GM21515 (cell line): ENCODE results near the gene FGF1.
A peak's percentile ranks its signal among the peaks of the same experiment; 100 is the strongest.

ENCODE experiments used
- ATAC-seq: cut with Tn5 transposase; IDR thresholded peaks from one replicate; pipeline ENCODE4 v1.9.1; 2021; ENCODE audit not compliant: unreplicated experiment

Gene FGF1

DNA sequence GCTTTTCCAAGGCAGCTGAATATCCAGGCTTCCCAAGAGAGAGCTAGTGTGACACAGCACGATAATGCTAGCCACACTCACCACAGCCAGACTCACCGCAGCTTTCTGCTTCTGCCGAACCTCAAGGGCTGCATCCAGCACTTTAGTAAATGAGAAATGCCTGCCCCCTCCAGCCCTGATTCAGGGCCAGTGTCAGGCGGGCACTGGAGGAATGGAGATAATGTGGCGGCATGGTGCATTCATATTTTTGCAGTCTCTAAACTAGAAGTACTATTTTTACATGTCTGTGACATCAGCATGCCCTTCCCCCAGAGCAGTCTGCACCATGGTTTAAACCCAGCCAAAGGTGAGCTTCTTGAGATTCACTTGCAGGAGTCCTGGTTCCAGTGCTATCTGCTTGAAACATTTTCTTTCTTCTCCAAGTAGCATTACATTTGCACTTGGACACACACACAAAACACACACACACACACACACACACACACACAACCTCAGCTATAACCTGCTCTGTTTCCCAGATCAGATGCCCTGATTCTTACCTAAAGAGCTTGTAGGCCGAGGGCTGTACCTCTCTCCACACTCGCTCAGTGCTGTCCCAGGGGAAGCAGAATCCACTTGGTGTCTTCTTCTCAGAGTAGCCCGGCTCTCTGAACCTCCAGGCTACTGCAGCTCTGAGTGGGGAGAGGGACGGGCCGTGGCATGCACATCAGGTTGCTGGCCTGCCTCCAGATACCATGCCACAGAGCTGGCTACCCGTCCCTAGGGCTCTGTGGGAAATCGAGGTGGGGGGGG lies at the start of gene FGF1:
Gene FGF1 (minus strand): TSS at position 673 of the 792 bp plus-strand sequence. CDS start 71,963 bp downstream, outside the sequence.
- no peak for ATAC-seq

GRCh38 chr5:142727735-142728047 lies 41.8 kb upstream of the FGF1 start:
- no peak for ATAC-seq

DNA sequence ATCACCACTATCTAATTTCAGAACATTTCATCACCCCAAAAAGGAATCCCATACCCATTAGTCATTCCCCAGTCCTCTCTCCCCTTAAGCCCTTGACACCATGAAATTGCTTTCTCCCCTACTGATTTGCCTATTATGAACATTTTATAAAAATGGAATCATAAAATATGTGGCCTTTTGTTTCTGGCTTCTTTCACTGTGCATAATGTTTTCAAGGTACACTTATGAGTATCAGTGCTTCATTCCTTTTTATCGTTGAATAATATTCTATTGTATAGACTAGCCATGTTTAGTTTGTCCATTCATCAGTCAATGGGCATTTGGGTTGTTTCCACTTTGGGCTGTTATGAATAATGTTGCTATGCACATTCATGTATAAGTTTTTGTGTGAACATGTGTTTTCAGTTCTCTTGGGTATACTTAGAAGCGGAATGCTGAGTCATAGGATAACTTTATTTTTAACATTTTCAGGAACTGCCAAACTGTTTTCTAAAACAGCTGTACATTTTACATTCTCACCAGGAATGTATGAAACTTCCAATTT lies 40.4 kb upstream of the FGF1 start:
- ATAC-seq = no peak

DNA sequence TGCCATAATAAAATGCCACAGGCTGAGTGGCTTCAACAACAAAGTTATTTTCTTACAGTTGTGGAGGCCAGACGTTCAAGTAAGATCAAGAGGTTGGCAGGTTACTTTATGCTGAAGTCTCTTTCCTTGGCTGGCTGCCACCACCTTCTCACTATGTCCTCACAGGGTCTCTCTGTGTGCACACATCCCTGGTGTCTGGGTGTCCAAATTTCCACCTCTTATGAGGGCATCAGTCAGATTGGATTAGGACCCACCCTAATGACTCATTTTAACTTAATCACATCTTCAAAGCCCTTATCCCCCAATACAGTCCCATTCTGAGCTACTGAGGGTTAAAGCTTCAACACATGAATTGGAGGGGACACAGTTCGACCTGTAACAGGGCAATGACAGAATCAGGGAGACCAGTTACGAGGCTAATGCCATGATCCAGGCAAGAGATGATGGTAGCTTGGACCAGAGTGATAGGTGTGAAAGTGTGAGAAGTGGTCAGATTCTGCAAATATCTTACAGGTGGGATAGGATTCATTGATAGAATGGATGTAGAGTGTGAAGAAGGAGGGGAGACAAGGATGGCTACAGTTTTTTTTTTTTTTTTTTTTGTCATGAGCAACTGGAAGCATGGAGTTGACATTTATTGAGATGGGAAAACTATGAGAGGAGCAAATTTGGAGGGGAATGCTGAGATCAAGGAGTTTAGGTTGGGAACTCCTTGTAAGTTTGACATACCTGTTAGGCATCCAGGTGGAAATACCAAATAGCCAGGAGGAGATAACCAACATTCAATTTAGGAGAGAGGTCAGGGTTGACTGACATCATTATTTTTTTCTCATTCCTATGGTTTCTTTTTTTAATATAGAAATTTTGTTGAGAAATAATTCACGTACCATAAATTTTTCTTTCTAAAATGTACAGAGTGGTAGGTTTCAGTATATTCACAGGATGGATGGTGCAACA lies 39.6 kb upstream of the FGF1 start:
- no peak for ATAC-seq

GRCh38 chr5:142724821-142725220 lies 38.9 kb upstream of the FGF1 start:
- ATAC-seq = no peak

- no peak for ATAC-seq
Observed at GRCh38 chr5:142722896-142723295, 37.0 kb upstream of the FGF1 start.

- no peak for ATAC-seq
Observed at GRCh38 chr5:142722146-142722545, 36.3 kb upstream of the FGF1 start.

GRCh38 chr5:142720641-142721271 lies 34.9 kb upstream of the FGF1 start:
- no peak for ATAC-seq

GRCh38 chr5:142719836-142720370 lies 34.0 kb upstream of the FGF1 start:
- ATAC-seq = no peak

DNA sequence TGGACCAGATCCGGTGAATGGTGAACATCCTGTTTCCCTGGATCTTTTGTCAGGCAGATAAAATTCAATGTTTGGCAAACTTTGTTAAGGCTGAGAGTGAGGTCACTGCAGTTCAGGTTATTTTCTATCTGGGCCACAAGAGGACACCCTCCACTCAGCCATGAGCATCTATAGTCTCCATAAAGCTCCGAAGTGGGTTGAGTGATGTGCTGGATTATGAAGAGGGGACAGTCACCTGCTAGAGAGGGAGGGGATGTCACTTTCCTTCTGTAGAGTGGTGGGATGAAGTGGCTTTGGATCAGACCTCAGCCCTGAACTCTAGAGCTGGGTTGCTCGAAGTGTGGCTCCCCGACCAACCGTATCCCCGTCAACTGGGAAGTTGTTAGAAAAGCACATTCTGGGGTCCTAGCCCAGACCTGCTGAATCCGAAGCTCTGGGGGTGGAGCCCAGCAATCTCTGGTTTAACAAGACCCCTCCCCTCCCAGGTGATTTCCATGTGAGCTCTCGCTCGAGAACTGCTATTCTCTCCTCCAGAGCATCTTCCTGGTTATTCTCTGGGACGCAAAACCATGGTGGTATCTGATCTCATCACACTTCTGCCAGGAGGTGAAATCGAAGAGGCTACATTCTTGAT lies 31.8 kb upstream of the FGF1 start:
- ATAC-seq = no peak

GRCh38 chr5:142716963-142717362 lies 31.1 kb upstream of the FGF1 start:
- ATAC-seq = peak; percentile 42

- no peak for ATAC-seq
Observed at GRCh38 chr5:142715291-142715690, 29.4 kb upstream of the FGF1 start.

- ATAC-seq = peak; percentile 98
Observed at GRCh38 chr5:142713121-142713706, 27.3 kb upstream of the FGF1 start.

DNA sequence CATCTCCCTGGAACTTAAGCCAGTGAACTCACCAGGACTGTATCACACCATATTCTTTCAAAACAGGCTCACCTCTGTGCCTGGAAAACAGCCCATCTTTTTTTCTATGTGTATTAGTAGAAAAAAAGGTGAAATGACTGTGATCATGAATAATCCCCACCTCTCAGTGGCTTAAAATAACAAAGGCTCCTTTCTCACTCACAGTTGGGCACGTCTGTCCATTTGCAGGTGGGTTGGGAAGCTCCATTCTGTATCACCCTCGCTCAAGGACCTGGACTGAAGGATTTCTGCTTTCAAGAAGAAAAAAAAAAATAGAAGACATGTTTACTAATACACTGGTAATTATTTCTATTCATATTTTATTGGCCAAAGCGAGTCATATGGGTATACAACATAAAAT lies 17.3 kb upstream of the FGF1 start:
- ATAC-seq = no peak

GRCh38 chr5:142701673-142702311 lies 15.9 kb upstream of the FGF1 start:
- ATAC-seq = no peak

DNA sequence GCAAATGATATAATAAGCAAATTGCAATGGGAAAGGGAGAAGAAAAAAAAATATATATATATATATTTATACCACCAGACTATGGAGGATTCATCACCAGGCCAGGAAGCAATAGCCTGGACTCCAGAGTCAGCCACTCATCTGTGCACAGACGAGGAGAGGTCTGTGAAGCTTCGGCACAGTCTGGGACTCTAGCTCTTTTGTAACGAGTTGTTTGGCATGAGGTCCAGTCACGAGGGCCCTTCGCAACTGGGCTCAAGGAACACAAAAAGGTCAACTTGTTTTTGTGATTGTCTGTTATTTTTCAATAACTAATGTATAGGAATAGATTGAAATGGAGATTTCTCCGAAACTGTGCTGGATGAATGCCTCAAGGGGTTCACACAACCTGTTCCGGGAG lies 14.7 kb upstream of the FGF1 start:
- ATAC-seq = no peak

GRCh38 chr5:142699184-142699720 lies 13.4 kb upstream of the FGF1 start:
- peak; percentile 54 for ATAC-seq

DNA sequence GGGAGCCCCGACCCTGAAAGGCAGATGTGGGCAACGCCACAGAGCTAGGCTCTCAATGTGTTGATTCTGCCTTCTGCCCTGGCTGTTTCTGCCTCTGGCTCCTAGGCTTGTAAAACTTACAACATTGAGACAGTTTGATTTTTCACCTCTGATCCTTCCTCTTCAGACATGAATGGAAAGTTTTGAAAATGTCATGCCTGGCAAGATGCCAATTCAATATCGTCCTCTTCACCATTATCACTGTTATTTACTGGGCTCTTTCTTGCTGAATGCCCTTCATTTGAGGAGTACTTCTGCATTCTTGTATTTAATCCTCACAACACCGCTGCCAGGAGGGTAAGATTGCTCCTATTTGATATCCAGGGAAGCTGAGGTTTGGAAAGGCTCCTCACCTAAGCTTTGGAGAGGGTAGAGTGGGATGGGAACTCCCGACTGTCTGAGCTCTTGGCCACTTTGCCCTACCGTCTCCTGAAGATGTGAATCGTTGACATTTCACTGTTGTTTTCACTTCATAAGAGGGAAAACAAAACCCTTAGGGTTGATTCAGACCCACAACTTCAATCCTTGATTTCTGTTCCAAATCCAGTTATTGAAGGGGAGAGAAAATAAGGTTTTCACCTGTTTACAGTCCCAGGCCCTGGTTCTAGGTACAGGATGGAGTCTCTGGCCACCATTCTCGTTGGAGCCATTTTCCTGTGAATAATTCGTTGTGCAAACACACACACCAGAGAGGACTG lies 12.7 kb upstream of the FGF1 start:
- no peak for ATAC-seq
